ENCODE measurements around the gene FPR1.

The FPR1 gene

GRCh38 chr19:51704626-51705025 lies 47.1 kb downstream of the FPR1 start:
- DNase-seq (ENCODE audit: low spot score) = no peak

GRCh38 chr19:51703575-51704515 lies 47.8 kb downstream of the FPR1 start:
- DNase-seq (ENCODE audit: low spot score) = peak; percentile 98

- peak; percentile 61 for DNase-seq (ENCODE audit: low spot score)
These were observed 48.7 kb downstream of the FPR1 start for GRCh38 chr19:51702825-51703574.

DNA sequence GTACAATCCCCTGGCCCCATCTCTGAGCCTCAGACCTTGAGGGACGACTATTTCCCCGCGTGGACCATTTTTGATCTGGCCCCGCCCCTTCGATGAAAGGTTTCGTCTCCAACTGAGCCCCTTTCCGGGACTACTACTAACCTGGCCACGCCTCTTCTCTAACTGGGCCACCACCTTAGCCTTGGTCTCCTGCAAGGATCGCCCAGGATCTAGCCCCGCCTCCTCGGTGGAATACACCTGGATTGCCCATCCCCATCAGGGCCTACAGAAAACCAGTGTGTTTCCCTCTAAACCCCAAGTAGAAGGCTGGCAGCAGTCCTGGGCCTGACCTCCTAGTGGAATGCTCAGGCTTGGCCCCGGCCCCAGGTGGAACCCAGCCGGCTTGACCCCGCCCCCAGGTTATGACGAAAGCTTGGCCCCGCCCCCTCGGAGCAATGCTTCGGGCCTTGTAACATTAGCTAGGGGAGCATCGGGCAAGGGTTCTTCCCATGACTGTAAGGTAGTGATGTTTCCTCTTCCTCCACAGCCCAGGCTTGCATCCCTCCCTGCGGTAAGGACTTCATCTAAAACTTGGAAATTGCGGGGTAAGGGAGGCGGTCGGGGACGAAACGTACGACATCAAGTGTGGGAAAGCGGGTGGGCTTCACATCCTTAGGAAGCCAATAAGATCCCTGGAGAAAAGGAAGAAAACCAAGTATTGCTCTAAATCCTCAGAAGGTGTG lies 49.4 kb downstream of the FPR1 start:
- DNase-seq (ENCODE audit: low spot score) = peak; percentile 89

DNA sequence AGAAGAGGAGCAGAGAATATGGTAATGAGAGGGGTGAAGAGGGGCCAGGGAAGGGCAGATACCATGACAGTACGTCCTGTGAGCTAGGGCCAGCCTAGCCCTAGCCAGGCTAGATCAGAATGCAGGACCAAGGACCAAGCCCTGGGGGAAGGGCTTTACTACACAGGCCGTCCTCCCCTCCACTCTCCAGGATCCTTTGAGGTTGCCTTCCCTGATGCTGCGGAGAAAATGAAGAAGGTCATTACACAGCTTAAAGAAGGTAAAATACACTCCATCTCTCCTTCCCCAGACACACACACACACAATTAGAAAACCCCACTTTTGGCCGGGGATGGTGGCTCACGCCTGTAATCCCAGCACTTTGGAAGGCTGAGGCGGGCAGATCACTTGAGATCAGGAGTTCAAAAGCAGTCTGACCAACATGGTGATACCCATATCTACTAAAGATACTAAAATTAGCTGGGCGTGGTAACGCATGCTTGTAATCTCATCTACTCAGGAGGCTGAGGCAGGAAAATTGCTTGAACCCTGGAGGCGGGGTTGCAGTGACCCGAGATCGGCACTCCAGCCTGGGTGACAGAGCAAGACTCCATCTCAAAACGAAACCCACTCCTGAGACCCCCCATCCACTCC lies 50.1 kb downstream of the FPR1 start:
- no peak for DNase-seq (ENCODE audit: low spot score)

GRCh38 chr19:51699170-51699569 lies 52.5 kb downstream of the FPR1 start:
- no peak for DNase-seq (ENCODE audit: low spot score)

- no peak for DNase-seq (ENCODE audit: low spot score)
These were observed 53.4 kb downstream of the FPR1 start for GRCh38 chr19:51698296-51698695.

DNA sequence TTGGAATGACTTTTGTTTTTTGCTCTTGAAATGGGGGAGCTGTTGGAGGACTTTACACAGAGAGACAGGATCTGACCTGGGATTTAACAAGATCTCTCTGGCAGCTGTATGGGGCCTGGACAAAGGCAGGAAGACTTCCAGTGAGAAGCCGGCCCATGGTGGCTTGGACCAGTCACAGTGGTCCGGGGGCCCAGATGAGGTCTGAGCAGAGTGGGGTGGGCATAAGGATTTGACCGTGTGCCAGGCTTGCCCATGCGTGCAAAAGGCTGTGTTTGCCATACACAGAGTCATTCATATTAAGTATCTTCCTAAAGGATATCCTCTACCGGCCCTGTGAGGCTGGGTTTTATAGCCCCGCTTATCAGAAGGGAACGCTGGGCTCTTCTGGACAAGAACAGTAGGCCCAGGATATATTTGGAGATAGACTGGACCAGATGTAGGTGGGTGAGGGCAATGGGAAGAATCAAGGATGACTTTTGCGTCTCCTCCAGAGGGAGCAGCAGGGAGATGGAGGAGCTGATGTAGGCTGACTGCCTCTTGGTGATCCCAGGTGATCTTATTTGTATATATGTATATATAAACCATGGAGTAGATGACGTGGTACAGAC lies 54.4 kb downstream of the FPR1 start:
- DNase-seq (ENCODE audit: low spot score) = no peak

- DNase-seq (ENCODE audit: low spot score) = no peak
These were observed 55.1 kb downstream of the FPR1 start for GRCh38 chr19:51696606-51697005.

All from iPS-NIHi11 (cell line).